Stimulated activated CD8-positive, alpha-beta memory T cell treated with anti-CD3 and anti-CD28 coated beads, Interleukin-12 subunit alpha, Interleukin-12 subunit beta, amount 100 ng/mL, for 24 hours (primary cell): Measurements from ENCODE around the gene ENOX2.

Source experiments
- DNase-seq: peaks from one replicate; pipeline ENCODE4 v3.0.0-alpha.2; 2020; ENCODE audit errors: extremely low read depth

ENOX2 gene

DNA sequence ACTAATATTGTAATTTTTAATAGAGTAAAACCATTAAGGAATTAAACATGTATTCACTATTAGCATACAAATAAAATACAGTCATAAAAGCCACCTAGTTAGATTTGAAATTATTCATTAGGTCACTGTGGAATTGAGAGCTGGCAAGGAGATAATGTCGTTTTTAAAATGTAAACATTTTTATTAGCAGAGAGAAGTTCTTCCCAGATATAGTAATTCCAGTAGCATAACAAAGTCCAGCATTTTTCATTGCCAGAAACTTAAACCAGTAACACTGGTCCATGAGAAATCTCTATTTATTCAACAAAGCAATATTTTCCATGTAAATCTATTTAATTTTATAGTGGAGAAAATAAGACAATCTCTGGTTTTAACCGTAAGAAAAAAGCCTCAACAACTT is 17.5 kb downstream of the ENOX2 start:
- DNase-seq: no peak

DNA sequence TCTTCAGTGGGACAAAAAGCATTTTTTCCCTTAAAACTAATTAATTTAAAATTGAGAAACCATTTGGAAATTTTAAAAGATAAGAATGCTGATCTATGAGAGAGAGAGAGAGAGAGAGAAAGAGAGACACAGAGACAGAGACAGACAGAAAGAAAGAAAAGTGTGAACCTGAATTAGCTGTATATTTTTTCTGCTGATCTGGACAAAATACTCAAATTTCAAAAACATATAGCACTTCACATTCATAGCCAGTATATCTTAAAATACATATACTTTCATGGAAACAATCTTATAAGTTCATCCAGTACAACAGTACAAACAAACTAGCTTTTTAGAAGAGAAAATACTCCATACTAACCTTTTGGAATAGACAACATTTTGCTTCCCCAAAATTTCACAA is 18.4 kb downstream of the ENOX2 start:
- no peak for DNase-seq

DNA sequence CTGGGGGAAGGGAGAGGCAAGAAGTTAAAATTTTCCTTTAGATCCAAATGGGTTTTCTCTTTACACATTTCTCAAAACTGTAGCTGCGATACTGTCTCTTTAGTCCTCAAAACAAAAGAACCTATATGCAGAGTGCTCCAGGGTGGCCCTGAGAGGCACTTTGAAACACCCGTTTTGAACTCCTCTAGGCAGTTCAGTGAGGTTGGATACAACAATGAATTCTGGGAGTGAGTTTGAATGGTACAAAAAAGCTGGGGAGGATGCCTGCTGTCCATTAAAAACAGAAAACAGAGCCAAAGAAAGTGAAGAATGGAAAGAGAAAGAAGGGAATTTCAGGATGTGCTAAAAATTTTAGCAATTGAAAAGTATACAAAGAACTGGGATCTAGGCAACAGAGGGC is 23.1 kb downstream of the ENOX2 start:
- no peak for DNase-seq

DNA sequence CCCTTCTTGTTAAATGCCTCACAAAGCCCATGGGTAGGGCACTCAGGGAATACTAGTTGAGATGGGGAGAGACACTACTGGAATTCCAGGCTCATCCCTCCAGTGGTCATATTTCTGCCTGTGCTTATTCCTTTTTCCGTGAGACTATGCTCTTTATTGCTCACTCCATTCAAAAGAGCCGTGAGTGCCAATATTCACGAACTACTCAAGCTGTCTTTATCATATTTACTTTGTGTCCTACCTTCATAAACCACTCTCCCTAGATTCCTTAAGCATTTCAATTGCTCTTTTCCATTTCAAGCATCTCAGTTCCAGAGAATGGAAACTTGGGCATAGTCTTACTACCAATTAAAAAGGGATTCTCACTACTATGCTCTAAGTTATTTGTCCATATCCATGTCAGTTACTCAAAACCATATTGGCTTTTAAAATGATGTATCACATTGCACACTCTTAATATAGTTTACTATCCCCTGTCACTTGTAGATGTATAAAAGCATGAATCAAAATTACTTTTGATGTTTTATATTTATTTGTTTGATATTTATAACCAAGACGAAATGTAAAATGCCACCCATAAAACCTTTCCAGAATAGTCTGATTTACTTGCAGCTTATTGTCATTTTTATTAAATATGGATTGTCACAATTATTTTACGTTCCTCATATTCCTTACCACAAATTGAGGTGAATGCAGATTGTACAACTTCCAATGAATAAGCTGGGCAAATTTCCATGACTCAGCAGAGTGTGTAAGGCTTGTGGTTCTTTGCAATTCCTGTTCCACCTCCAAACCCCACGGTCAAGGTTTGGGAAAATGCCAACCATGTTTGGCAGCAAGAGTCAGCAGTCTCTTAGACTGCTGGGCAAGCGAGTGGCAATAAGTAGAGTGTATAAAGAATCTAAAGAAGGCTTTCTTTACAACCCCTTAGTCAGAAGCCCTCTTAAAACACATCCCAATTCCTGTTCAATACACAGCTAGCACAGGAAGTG is 24.4 kb downstream of the ENOX2 start:
- no peak for DNase-seq

DNA sequence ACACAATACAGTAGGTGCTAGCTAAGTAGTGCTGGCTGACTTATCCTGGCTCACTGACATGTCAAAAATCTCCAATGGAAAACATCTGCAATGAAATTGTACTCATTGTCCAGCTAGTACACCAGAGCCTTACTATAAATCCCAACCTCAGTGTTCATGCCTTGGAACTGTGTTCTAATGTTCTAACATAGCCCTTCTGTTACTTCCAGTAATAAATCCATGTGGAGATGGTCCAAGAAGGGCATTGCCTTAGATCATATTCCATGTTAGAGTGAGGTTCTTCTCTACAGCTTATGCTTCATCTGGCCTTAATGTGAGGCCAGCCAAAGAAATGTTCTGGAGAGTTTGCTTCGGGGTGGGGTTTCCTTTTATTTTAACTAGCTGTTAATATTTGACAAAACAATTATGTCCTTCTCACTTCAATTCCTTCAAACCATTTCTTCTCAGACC is 25.1 kb downstream of the ENOX2 start:
- no peak for DNase-seq

DNA sequence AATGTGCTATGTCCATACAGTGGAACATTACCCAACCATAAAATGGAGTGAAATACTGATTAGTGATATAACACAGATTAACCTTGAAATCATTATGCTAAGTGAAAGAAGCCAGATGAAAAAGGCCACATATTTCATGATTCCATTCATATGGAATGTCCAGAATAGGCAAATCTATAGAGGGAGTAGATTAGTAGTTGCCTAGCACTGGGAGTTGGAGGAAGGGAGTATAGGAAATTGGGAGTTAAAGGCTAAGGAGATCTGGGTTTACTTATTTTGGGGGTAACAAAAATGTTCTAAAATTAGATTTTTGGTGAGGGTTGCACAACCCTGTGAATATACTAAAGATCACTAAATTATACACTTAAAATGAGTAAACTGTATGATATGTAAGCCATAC is 26.8 kb downstream of the ENOX2 start:
- no peak for DNase-seq

DNA sequence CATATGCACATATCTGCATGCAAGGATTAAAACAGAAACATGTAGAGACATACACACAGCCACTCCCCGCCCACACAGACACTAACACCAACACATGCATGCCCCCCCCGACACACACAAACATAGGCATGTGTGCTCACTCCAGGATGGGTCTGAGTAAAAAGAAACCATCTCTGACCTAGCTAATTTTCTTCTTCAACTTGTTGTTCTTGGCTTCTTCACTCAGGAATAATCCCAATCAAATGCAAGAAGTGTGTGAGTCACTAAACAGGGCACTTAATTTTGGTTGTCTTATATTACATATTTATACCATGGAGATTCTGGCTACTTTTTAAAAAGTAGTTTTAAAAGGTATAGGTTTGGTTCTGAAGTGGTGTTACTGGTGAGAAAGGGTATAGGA is 28.3 kb downstream of the ENOX2 start:
- DNase-seq: no peak

DNA sequence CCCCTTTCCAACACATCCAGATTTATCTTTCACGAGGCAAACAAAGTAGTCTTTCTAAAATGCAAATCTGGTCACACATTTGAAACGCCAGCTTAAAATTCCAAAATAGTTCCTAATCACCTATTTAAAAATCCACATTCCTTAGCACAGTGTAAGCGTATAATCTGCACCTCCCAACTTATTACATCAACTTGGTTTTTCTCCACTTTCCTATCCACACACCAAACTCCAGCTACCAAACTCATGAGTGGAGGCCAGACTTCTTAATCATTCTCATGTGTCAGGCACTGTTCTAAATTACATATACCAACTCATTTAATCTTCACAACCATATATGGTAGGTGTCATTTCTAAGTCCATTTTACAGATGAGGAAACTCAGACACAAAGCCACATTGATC is 33.8 kb downstream of the ENOX2 start:
- no peak for DNase-seq

DNA sequence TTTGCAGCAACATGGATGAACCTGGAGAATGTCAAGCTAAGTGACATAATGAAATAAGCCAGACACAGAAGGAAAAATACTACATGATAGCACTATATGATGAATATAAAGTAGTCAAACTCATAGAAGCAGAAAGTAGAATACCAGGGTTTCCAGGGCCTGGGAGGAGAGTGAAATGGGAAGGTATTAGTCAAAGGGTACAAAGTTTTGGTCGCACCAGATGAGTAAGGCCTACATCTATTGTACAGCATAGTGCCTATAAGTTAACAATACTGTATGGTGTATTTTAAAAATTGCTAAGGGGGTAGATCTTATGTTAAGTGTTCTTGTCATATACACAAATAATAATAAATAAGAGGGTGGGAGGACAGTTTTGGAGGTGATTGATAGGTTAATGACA is 41.5 kb downstream of the ENOX2 start:
- no peak for DNase-seq

DNA sequence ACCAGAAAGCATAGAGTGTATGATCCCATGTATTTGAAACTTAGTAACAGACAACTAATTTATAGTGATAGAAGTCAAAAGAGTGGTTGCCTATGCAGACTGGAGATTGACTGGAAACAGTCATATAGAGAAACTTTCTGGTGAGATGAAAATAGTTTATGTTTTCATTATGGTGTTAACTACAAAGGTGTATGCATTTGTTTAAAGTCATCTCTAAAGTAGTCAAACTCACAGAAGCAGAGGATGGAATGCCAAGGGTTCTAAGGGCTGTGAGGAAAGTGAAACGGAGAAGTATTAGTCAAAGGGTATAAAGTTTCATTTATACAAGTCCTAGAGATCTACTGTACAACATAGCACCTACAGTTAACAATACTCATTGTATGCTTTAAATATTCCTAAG is 45.8 kb downstream of the ENOX2 start:
- no peak for DNase-seq

DNA sequence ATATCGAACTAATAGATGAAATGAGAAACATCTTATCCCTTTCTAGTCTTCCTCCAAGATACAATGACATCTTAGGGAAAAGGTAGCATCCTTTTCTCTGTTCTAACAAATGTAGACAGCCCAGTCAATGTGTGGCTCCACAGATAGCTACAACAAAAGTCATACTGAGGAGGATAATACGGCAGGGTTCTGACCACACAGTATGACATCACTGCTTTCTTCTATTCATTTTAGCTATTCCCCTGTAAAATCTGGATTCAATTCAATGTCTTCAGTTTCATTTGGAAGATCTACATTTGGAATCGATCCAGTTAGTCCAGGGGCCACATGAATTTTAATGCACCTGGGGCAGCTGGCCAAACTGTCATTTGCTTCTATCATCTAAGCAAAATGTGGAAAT is 51.4 kb downstream of the ENOX2 start:
- no peak for DNase-seq

DNA sequence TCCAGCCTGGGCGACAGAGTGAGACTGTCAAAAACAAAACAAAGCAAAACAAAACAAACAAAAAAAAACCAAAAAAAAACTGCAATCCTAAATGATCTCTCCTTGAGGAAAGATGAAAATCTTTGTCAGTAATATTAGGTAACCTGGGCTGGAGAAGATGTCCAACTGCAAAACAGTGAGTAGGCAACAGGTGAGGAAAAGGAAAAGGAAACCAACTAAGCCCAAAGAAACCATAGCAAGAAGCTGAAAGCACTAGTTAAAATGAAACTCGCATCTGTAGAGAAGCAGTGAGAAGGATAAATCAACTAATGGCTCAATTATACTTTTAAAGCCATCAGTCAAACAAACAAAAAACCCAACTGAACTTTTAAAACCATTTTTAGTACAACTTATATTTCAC is 54.2 kb downstream of the ENOX2 start:
- DNase-seq: no peak

DNA sequence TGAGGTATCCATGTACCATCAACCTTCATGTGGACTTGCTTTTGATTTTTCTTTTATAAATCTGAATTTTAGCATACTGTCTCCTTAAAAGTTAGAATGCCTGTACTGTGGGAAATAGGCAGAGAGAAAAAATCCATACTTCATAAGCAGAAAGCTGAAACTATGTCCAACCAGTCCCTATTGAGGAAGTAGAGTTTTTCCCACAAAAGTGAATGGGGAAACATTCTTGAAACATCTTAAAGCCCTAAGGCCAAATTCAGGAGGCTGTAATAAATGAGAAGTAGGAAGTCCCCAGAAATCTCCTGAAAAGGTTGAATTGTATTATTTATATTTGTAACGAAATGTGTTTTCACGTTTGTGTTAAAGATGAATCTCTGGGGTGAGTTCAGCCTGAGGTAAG is 56.3 kb downstream of the ENOX2 start:
- DNase-seq: no peak

DNA sequence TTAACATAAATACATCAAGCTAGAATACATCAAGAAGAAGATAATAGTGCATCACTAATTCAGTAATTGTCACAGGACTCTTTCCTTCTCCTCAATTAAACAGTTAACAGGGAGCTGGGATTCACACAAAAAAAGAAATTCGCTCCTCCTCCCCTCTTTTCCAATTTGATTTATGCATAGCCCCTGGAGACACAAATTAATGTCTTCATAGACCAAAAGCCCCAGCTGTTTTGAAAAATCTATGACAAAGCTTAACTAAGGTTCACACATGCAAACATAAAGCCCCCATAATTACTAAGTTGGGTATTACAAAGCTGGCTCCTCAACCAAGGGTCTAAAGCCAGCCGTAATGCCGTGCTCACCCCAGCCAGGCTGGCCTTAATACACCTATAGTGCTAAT is 61.2 kb downstream of the ENOX2 start:
- no peak for DNase-seq

DNA sequence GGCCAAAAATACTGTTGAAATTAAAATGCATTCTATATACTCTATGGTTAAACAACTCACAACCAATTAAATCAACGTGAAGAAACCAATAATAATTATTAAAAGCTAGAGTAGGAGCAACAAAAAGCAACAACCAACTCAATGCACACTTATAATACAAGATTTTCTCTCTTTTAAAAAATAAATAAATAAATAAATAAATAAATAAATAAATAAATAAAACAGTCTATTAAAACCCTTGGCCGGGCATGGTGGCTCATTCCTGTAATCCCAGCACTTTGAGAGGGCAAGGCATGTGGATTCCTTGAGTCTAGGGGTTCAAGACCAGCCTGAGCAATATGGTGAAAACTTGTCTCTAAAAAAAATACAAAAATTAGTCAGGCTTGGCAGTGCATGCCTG is 62.7 kb downstream of the ENOX2 start:
- DNase-seq: no peak

DNA sequence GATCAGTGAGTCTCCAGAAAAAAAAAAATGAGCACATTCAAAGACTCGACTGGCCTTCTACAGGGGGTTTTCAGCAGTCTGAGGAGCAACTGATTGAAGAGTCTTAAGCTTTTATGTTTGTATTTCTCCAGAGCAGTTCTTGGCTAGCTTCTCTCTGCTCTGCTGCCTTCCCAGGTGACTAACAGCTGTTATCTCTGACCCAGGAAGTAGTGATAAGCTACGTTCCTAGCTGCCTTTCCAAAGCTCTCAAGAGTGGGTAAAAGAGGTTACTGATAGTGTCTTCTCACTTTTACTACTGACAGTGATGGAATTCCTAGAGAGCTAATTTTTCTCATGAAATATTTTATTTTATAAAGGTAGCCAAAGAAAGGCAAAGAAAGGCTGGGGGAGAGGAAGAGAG is 66.6 kb downstream of the ENOX2 start:
- no peak for DNase-seq

DNA sequence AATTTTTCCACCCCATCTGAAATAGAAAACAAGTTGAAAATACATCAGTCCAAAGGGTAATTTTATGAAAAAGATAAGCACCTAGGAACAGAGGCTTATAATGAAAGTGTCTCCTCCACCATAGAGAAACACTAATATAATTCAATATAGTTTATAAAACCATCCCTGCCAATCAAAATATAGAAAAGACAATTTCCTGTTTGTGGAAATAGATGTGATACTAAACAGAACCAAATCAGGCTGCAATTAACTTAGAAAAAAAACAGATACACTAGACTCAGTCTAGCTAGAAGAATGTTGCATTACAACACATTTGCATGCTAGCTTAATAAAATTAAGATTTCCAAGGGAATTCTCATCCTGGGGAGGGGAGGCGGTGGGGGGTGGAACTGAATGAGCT is 68.2 kb downstream of the ENOX2 start:
- no peak for DNase-seq

DNA sequence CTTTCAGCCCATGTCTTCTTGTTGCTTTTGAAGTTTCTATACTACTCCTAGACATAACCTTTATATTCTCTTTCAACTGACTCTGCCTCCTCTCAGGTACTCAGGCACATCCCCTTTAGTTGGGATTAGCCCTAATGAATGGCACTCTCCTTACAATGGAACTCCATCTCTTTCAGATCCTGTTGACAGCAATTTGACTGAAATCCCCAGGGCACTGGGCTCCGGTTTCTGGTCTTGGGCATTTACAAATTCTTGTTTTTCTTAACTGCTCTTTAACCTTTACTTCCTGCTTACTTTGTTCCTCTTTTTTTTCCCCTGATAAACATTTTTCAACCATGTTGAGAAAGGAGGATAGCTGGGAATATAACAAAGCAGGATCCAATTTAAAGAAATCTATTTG is 68.9 kb downstream of the ENOX2 start:
- no peak for DNase-seq

DNA sequence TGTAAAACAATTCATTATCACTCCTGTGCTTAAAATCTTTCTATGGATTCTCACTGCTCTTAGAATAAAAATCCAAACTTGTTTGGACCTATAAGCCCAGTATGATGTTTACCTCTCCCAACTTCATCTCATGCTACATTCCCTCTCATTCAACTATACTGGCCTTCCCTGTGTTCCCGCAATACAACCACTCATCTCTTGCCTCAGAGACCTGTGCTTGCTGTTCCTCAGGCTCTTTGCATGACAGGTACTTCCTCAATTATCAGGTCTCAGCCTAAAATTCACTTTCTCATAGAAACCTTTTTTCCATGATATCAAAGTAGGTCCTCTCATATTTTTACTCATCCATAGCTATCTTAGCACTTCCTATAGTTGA is 71.7 kb downstream of the ENOX2 start:
- DNase-seq: no peak

DNA sequence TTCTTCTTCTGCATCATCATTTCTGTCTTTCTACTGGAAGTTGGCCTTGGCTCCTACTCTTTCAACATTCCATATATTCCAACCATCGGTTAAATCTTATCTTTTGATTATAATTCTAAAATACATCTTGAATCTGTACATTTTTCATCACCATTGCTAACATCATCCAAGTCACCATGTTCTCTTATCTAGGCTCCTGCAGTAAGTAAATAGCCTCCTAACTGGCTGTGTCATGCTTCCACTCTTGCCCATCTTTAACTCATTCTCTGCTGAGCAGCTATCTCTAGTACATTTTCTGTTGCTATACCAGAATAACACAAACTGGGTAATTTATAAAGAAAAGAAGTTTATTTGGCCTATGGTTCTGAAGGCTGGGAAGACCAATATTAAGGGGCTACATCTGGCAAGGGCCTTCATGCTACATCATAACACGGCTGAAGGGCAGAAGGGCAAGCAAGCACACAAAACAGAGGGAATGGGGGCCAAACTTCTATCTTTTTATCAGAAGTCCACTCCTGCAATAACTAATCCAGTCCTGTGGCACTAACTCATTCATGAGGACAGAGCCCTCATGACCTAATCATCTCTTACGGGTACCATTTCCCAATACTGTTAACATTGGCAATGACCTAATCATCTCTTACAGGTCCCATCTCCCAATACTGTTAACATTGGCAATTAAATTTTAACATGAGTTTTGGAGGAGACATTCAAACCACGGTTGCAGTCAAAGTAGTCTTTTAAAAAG is 72.2 kb downstream of the ENOX2 start:
- DNase-seq: no peak

DNA sequence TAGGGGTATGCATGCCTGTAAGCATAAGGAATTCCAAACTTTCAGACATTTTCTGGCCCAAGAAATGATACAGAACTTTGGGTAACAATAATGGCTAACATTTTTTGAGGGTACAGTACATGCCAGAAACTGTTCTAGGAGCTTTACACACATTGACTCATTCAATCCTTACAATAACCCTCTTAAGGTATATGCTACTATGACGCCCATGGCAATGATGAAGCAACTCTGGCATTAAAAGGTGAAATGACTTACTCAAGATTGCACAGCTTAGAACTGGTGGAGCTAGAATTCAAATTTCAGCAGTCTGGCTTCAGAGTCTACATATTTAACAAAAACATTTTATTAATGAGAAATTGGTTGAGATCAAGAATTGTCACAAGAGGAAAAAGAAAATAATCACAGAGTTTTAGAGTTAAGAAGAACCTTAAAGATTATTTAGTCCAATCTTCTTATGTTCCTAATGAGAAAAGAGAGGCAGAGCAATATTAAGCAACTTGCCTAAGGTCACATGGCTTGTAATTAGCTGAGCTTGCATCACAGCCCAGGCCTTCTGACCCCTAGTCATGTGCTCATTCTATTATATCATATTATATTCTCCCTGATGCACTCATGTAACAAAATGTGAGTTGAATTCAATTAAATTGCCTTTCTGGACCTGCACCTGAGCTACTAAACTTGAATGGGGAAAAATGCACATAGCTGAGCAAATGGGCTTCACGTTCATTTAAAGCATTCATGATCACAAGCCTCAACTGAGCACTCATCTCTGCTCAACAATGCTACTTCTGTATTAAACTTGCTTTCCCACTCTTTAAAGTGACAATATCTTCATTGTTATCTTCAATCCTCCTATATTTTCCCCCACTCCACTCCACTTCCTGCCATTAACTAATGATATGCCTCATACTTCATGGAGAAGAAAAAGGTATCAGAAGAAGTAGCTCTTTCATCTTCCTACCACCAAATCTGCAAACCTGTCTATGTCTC is 73.2 kb downstream of the ENOX2 start:
- DNase-seq: no peak

DNA sequence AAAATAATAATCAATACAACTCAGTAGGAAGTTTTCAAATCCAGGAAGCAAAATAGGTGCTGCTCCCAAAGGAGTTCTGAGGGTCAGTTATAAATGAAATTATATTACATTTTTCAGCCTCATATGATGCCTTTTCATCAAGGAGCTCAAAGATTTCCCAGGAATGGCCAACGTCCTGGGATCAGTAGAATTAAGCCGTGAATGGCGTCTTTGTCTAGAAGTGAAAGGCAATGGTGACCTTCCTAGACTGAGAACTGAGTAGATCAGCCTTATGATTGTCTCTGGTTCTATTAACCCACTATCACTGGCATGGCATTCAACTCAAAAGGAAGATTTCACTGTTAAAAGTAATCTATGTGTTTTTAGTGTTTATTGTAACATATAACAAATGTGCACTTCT is 74.4 kb downstream of the ENOX2 start:
- no peak for DNase-seq
